Measurements from ENCODE around the gene IGFBP6.
"Not testable (repeated sequence)": the region's sequence is repeated elsewhere in the genome, so short reads cannot be mapped to it uniquely, and the experiment has no call there.

IGFBP6 gene

GRCh38 chr12:53096759-53097158 is 708 bp upstream of the IGFBP6 start:
- no peak for DNase-seq (ENCODE audit: low spot score)

GRCh38 chr12:53097207-53097563 is 282 bp upstream of the IGFBP6 start:
- no peak for DNase-seq (ENCODE audit: low spot score)

GRCh38 chr12:53098354-53098981 is 1.0 kb downstream of the IGFBP6 start:
- no peak for DNase-seq (ENCODE audit: low spot score)

GRCh38 chr12:53099071-53099882 is 1.8 kb downstream of the IGFBP6 start:
- DNase-seq (ENCODE audit: low spot score) = peak; percentile 84

- no peak for DNase-seq (ENCODE audit: low spot score)
Observed at GRCh38 chr12:53100466-53101151, 3.1 kb downstream of the IGFBP6 start.

- no peak for DNase-seq (ENCODE audit: low spot score)
Observed at GRCh38 chr12:53101266-53101665, 3.8 kb downstream of the IGFBP6 start.

- no peak for DNase-seq (ENCODE audit: low spot score)
Observed at GRCh38 chr12:53101931-53102781, 4.7 kb downstream of the IGFBP6 start.

- peak; percentile 58 for DNase-seq (ENCODE audit: low spot score)
Observed at GRCh38 chr12:53102883-53103807, 5.7 kb downstream of the IGFBP6 start, which contains the start of gene SOAT2. SOAT2 (plus strand) TSS chr12:53103486; CDS start chr12:53103578, 92 bp downstream.

- no peak for DNase-seq (ENCODE audit: low spot score)
Observed at GRCh38 chr12:53103860-53104305, 6.4 kb downstream of the IGFBP6 start.

- no peak for DNase-seq (ENCODE audit: low spot score)
Observed at GRCh38 chr12:53105256-53105655, 7.8 kb downstream of the IGFBP6 start.

GRCh38 chr12:53105712-53106439 is 8.4 kb downstream of the IGFBP6 start:
- DNase-seq (ENCODE audit: low spot score) = no peak

GRCh38 chr12:53107122-53107521 is 9.7 kb downstream of the IGFBP6 start:
- no peak for DNase-seq (ENCODE audit: low spot score)

- not testable (repeated sequence) for DNase-seq (ENCODE audit: low spot score)
Observed at GRCh38 chr12:53112431-53112830, 15.0 kb downstream of the IGFBP6 start.

- DNase-seq (ENCODE audit: low spot score) = no peak
Observed at GRCh38 chr12:53113136-53113705, 15.8 kb downstream of the IGFBP6 start.

- DNase-seq (ENCODE audit: low spot score) = no peak
Observed at GRCh38 chr12:53113951-53114350, 16.5 kb downstream of the IGFBP6 start.

- no peak for DNase-seq (ENCODE audit: low spot score)
Observed at GRCh38 chr12:53115112-53115890, 17.8 kb downstream of the IGFBP6 start.

GRCh38 chr12:53115891-53116648 is 18.6 kb downstream of the IGFBP6 start:
- no peak for DNase-seq (ENCODE audit: low spot score)

- DNase-seq (ENCODE audit: low spot score) = no peak
Observed at GRCh38 chr12:53118751-53119300, 21.4 kb downstream of the IGFBP6 start.

Measured in CD4-positive, alpha-beta T cell treated with Interleukin-6 at 100 ng/mL for 8 hours (primary cell).